ENCODE results near the gene ECPAS.

DNA sequence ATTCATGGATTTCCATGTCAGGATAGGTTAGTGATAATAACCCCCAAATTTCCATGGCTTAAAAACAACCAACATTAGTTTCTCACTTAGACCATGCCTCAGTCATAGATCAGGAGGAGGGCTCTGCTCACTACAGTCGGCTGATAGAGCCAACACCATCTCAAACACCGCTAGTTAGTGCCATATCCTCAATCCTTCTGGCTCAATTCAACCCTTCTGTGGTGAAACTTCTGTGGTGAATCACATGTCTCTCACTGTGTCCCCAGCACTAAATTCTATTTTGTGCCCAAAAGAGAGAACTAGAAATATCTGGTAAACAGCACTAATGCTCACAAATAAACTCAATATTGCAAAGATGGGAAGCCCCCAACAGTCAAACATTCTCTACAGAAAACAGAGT lies 21.1 kb downstream of the ECPAS start:
- TF ChIP-seq, protein P1, sequence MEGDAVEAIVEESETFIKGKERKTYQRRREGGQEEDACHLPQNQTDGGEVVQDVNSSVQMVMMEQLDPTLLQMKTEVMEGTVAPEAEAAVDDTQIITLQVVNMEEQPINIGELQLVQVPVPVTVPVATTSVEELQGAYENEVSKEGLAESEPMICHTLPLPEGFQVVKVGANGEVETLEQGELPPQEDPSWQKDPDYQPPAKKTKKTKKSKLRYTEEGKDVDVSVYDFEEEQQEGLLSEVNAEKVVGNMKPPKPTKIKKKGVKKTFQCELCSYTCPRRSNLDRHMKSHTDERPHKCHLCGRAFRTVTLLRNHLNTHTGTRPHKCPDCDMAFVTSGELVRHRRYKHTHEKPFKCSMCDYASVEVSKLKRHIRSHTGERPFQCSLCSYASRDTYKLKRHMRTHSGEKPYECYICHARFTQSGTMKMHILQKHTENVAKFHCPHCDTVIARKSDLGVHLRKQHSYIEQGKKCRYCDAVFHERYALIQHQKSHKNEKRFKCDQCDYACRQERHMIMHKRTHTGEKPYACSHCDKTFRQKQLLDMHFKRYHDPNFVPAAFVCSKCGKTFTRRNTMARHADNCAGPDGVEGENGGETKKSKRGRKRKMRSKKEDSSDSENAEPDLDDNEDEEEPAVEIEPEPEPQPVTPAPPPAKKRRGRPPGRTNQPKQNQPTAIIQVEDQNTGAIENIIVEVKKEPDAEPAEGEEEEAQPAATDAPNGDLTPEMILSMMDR (conservative IDR thresholded peaks at IDR 0.05; ENCODE audit: low read depth, low read length) = no peak
- no peak for TF ChIP-seq EZH2 (IDR thresholded peaks at IDR 0.05; ENCODE audit: borderline replicate concordance, low read depth, low read length, poor library complexity, severe bottlenecking)

Measured in A673 (cell line).